Effector memory CD4-positive, alpha-beta T cell (primary cell): ENCODE results near the gene OR5B3.
"Not testable (repeated sequence)": the region's sequence is repeated elsewhere in the genome, so short reads cannot be mapped to it uniquely, and the experiment has no call there.

Experiments used
- DNase-seq, 3 donors: peaks; one replicate each; pipeline ENCODE4 v3.0.0-alpha.2; 2020
- H3K27ac ChIP-seq: 2 replicates; pipeline ENCODE4 v1.7.0; 2013; ENCODE audit warnings: mild to moderate bottlenecking, low read length, moderate library complexity; ENCODE audit not compliant: insufficient read depth, poor library complexity, severe bottlenecking
- H3K27me3 ChIP-seq: replicated peaks from 2 replicates; pipeline ENCODE4 v1.7.0; 2013; ENCODE audit warnings: mild to moderate bottlenecking, low read length; ENCODE audit not compliant: insufficient read depth, control insufficient read depth, poor library complexity, severe bottlenecking
- H3K36me3 ChIP-seq: 2 replicates; pipeline ENCODE4 v1.7.0; 2013; ENCODE audit warnings: mild to moderate bottlenecking, low read length, moderate library complexity; ENCODE audit not compliant: control insufficient read depth, insufficient read depth
- H3K4me1 ChIP-seq: 2 replicates; pipeline ENCODE4 v1.7.0; 2013; ENCODE audit warnings: low read length, mild to moderate bottlenecking; ENCODE audit not compliant: control insufficient read depth, insufficient read depth, poor library complexity, severe bottlenecking
- H3K4me3 ChIP-seq: 2 replicates; pipeline ENCODE4 v1.7.0; 2013; ENCODE audit warnings: low read length, low read depth, mild to moderate bottlenecking; ENCODE audit not compliant: insufficient read depth, poor library complexity, severe bottlenecking
- H3K9me3 ChIP-seq: 2 replicates; pipeline ENCODE4 v1.7.0; 2013; ENCODE audit warnings: mild to moderate bottlenecking, low read length, moderate library complexity; ENCODE audit not compliant: control insufficient read depth

Gene OR5B3

GRCh38 chr11:58399622-58400021, 7.1 kb downstream of the OR5B3 start:
- DNase-seq, H3K27me3 ChIP-seq, H3K4me3 ChIP-seq, H3K27ac ChIP-seq, H3K9me3 ChIP-seq, H3K4me1 ChIP-seq, H3K36me3 ChIP-seq: not testable (repeated sequence)

GRCh38 chr11:58395581-58395980, 11.1 kb downstream of the OR5B3 start:
- Histone ChIP-seq H3K4me1 (no peaks in the 10 kb centered on the region), H3K4me3 (no peak overlapping the region), H3K27me3 (no peaks in the 10 kb centered on the region), H3K27ac (no peak overlapping the region), H3K36me3 (no peaks in the 10 kb centered on the region), H3K9me3 (no peaks in the 10 kb centered on the region)
- no peak for DNase-seq

- Histone ChIP-seq H3K9me3 (no peaks in the 10 kb centered on the region), H3K27ac (no peak overlapping the region), H3K27me3 (no peaks in the 10 kb centered on the region), H3K4me3 (no peak overlapping the region), H3K36me3 (no peaks in the 10 kb centered on the region), H3K4me1 (no peaks in the 10 kb centered on the region)
- DNase-seq: no peak
These were observed 12.5 kb downstream of the OR5B3 start for GRCh38 chr11:58394195-58394594.

- Histone ChIP-seq H3K36me3 (no peaks in the 10 kb centered on the region), H3K27me3 (no peaks in the 10 kb centered on the region), H3K27ac (no peak overlapping the region), H3K4me1 (no peaks in the 10 kb centered on the region), H3K4me3 (no peak overlapping the region), H3K9me3 (no peaks in the 10 kb centered on the region)
- no peak for DNase-seq
These were observed 13.9 kb downstream of the OR5B3 start for GRCh38 chr11:58392746-58393145.

- Histone ChIP-seq H3K36me3 (no peaks in the 10 kb centered on the region), H3K27me3 (no peaks in the 10 kb centered on the region), H3K4me1 (no peaks in the 10 kb centered on the region), H3K4me3 (no peak overlapping the region), H3K27ac (no peak overlapping the region), H3K9me3 (no peaks in the 10 kb centered on the region)
- no peak for DNase-seq
These were observed 14.8 kb downstream of the OR5B3 start for GRCh38 chr11:58391879-58392278.

- Histone ChIP-seq H3K27me3 (no peaks in the 10 kb centered on the region), H3K4me3 (no peak overlapping the region), H3K36me3 (no peaks in the 10 kb centered on the region), H3K9me3 (no peaks in the 10 kb centered on the region), H3K27ac (no peak overlapping the region), H3K4me1 (no peaks in the 10 kb centered on the region)
- no peak for DNase-seq
These were observed 16.1 kb downstream of the OR5B3 start for GRCh38 chr11:58390551-58391063.

- Histone ChIP-seq H3K27ac (no peak within 1 kb of the TSS), H3K9me3 (no peaks in the 10 kb centered on the region), H3K4me3 (no peak within 1 kb of the TSS), H3K27me3 (no peaks in the 10 kb centered on the region), H3K4me1 (no peaks in the 10 kb centered on the region), H3K36me3 (no peaks in the 10 kb centered on the region)
- no peak for DNase-seq
These were observed 47.7 kb downstream of the OR5B3 start, which contains the start of gene OR5B17 for GRCh38 chr11:58358969-58359368. Gene OR5B17 (minus strand): TSS chr11:58359069. CDS start chr11:58359069, 0 bp downstream.

- H3K9me3 ChIP-seq: no peaks in the 10 kb centered on the region
- no peak for DNase-seq
These were observed 51.9 kb downstream of the OR5B3 start for GRCh38 chr11:58354727-58355126.

More at GRCh38 chr11:58354727-58355126, 51.9 kb downstream of the OR5B3 start:
- H3K36me3 ChIP-seq: no peaks in the 10 kb centered on the region
- H3K27ac ChIP-seq: no peak overlapping the region
- H3K27me3 ChIP-seq: no peaks in the 10 kb centered on the region
- no peak overlapping the region for H3K4me3 ChIP-seq
- H3K4me1 ChIP-seq: no peaks in the 10 kb centered on the region
